Glutamatergic neuron (in vitro differentiated cells): ENCODE results near the gene REPS2. TPM values are rescaled to one million over a fixed set of nuclear protein-coding genes. Genes with fewer than 3 reads are reported as not detected.

Source experiments
- DNase-seq: peaks from one replicate; pipeline ENCODE4 v3.0.0; 2022
- H3K27ac Mint-ChIP-seq: one replicate; pipeline ENCODE4 v1.8.0; 2020; ENCODE audit warnings: mild to moderate bottlenecking, mixed read lengths, inconsistent platforms; ENCODE audit not compliant: unreplicated experiment
- H3K27me3 Mint-ChIP-seq: one replicate; pipeline ENCODE4 v1.8.0; 2020; ENCODE audit warnings: mild to moderate bottlenecking, moderate library complexity, mixed read lengths, inconsistent platforms; ENCODE audit not compliant: unreplicated experiment
- H3K36me3 Mint-ChIP-seq: one replicate; pipeline ENCODE4 v1.8.0; 2020; ENCODE audit warnings: mild to moderate bottlenecking, mixed read lengths, inconsistent platforms; ENCODE audit not compliant: unreplicated experiment
- H3K4me1 Mint-ChIP-seq: one replicate; pipeline ENCODE4 v1.8.0; 2020; ENCODE audit warnings: mild to moderate bottlenecking, low read depth, mixed read lengths, inconsistent platforms; ENCODE audit not compliant: unreplicated experiment
- H3K4me3 Mint-ChIP-seq: one replicate; pipeline ENCODE4 v1.8.0; 2020; ENCODE audit warnings: mild to moderate bottlenecking, mixed read lengths, inconsistent platforms; ENCODE audit not compliant: unreplicated experiment
- H3K9me3 Mint-ChIP-seq: one replicate; pipeline ENCODE4 v1.8.0; 2020; ENCODE audit warnings: mild to moderate bottlenecking, moderate library complexity, mixed read lengths, inconsistent platforms; ENCODE audit not compliant: unreplicated experiment
- CTCF ChIP-seq: fragments of 200-600 bp; sonication (generic); IDR thresholded peaks from one replicate; pipeline ENCODE4 v1.5.0; 2021; ENCODE audit not compliant: partially characterized antibody, unreplicated experiment
- total RNA-seq: library from RNA; stranded (reverse); fragmentation: NEBNext Ultra II Directional; extraction: Animal tissue kit (Norgen Biotek cat#: 25700); gene quantifications from one replicate; pipeline ENCODE4 v1.2.1, GENCODE V29; 2021; ENCODE audit not compliant: unreplicated experiment

Gene REPS2
- total RNA-seq, 1 donor from 2014 or later, result 3.1 TPM

- H3K4me1 Mint-ChIP-seq, result no peaks in the 10 kb centered on the region
- peaks cover 1% of the 10 kb centered on the region for H3K27me3 Mint-ChIP-seq
- no peak for TF ChIP-seq CTCF
- no peak overlapping the region for H3K4me3 Mint-ChIP-seq
- H3K36me3 Mint-ChIP-seq, result no peaks in the 10 kb centered on the region
- H3K27ac Mint-ChIP-seq, result no peak overlapping the region
- DNase-seq, result no peak
- H3K9me3 Mint-ChIP-seq, result no peaks in the 10 kb centered on the region
These were observed 107.0 kb downstream of the REPS2 start for GRCh38 chrX:17053502-17053901.

- Mint-ChIP-seq H3K27me3 (peaks cover 1% of the 10 kb centered on the region), H3K9me3 (no peaks in the 10 kb centered on the region), H3K27ac (no peak overlapping the region), H3K4me3 (no peak overlapping the region), H3K4me1 (no peaks in the 10 kb centered on the region), H3K36me3 (no peaks in the 10 kb centered on the region)
- no peak for DNase-seq
- no peak for TF ChIP-seq CTCF
These were observed 110.6 kb downstream of the REPS2 start for GRCh38 chrX:17056868-17057608.

- H3K27ac Mint-ChIP-seq, result no peak overlapping the region
- H3K36me3 Mint-ChIP-seq, result no peaks in the 10 kb centered on the region
- no peaks in the 10 kb centered on the region for H3K9me3 Mint-ChIP-seq
- no peak for TF ChIP-seq CTCF
- no peaks in the 10 kb centered on the region for H3K4me1 Mint-ChIP-seq
- H3K27me3 Mint-ChIP-seq, result peaks cover 1% of the 10 kb centered on the region
- no peak for DNase-seq
- no peak overlapping the region for H3K4me3 Mint-ChIP-seq
These were observed 115.6 kb downstream of the REPS2 start for GRCh38 chrX:17062065-17062464.

- Mint-ChIP-seq H3K36me3 (no peaks in the 10 kb centered on the region), H3K27me3 (no peaks in the 10 kb centered on the region), H3K4me1 (no peaks in the 10 kb centered on the region), H3K27ac (no peak overlapping the region), H3K9me3 (no peaks in the 10 kb centered on the region), H3K4me3 (no peak overlapping the region)
- peak; percentile 23 for TF ChIP-seq CTCF
- DNase-seq, result no peak
These were observed 118.6 kb downstream of the REPS2 start for GRCh38 chrX:17065100-17065499.

- Mint-ChIP-seq H3K4me1 (peaks cover 1% of the 10 kb centered on the region), H3K36me3 (no peaks in the 10 kb centered on the region), H3K27ac (no peak overlapping the region), H3K27me3 (no peaks in the 10 kb centered on the region), H3K4me3 (no peak overlapping the region), H3K9me3 (no peaks in the 10 kb centered on the region)
- DNase-seq, result no peak
- TF ChIP-seq CTCF, result no peak
These were observed 121.1 kb downstream of the REPS2 start for GRCh38 chrX:17067534-17067933.
